GM12878 (cell line): ENCODE measurements around the gene RPRD1A. TPM values are rescaled to one million over a fixed set of nuclear protein-coding genes. Genes with fewer than 3 reads are reported as not detected.

Experiments used
- ATAC-seq: fragments of 200-7000 bp; cut with Tn5 transposase; 3 replicates; pipeline ENCODE4 v1.9.1; 2020; ENCODE audit warnings: mild to moderate bottlenecking, moderate library complexity
- BruUV-seq: library from RNA; stranded (reverse); fragments of 400-500 nt; replicated peaks from 2 replicates; lab custom pipeline; 2021; lab: Mats Ljungman, UMichigan
- CTCF ChIA-PET: fragments of 300-600 bp; sonication (Branson Sonifier 250); formaldehyde crosslinking; extraction: SDS; loops from one replicate; lab custom pipeline; 2021; ENCODE audit warnings: inconsistent platforms; lab: Yijun Ruan, JAX
- POLR2A ChIA-PET: fragments of 350-600 bp; formaldehyde crosslinking; extraction: SDS; loops from one replicate; lab custom pipeline; 2021; ENCODE audit warnings: inconsistent platforms; lab: Charles Lee
- RAD21 ChIA-PET: fragments of 300-600 bp; sonication (Branson Sonifier 250); formaldehyde crosslinking; loops from one replicate; lab custom pipeline; 2023; ENCODE audit warnings: antibody characterized with exemption; ENCODE audit not compliant: unreplicated experiment; lab: Charles Lee
- SMC1A ChIA-PET: fragments of 300-600 bp; sonication (Branson Sonifier 250); formaldehyde crosslinking; loops from one replicate; lab custom pipeline; 2023; ENCODE audit not compliant: unreplicated experiment, uncharacterized antibody; lab: Charles Lee
- DNase-seq: peaks from one replicate; pipeline ENCODE4 v3.0.0-alpha.2; 2011; ENCODE audit warnings: low read depth, low spot score
- FAIRE-seq: peaks from 3 replicates; lab custom pipeline; 2011; peaks lifted over from hg19 to GRCh38; lab: Jason Lieb, UNC
- H2AFZ ChIP-seq: 2 replicates; pipeline ENCODE4 v1.6.0; 2011; ENCODE audit warnings: low read depth, low read length, control low read depth; ENCODE audit not compliant: control insufficient read depth
- H3K27ac ChIP-seq: 2 replicates; pipeline ENCODE4 v1.5.1; 2011; ENCODE audit warnings: control low read depth; ENCODE audit not compliant: control insufficient read depth, insufficient read depth
- H3K27me3 ChIP-seq, 2 experiments: replicated peaks in 1 of 2; 2 replicates each; pipeline versions ENCODE4 v1.6.0 to v1.6.1; 2011; ENCODE audit warnings: low read length in 1 of 2; ENCODE audit not compliant: control insufficient read depth in 2 of 2, insufficient read depth in 2 of 2
- H3K36me3 ChIP-seq, 2 experiments: 2 replicates each; pipeline ENCODE4 v1.5.1; 2011; ENCODE audit warnings: low read length in 1 of 2; ENCODE audit not compliant: control insufficient read depth in 2 of 2, insufficient read depth in 2 of 2
- H3K4me1 ChIP-seq: 2 replicates; pipeline ENCODE4 v1.6.1; 2011; ENCODE audit warnings: mild to moderate bottlenecking, low read length, moderate library complexity, mixed read lengths; ENCODE audit not compliant: control insufficient read depth, insufficient read depth
- H3K4me2 ChIP-seq: 2 replicates; pipeline ENCODE4 v1.6.0; 2011; ENCODE audit warnings: control low read depth; ENCODE audit not compliant: control insufficient read depth, insufficient read depth
- H3K4me3 ChIP-seq: fragments of 200-600 bp; sonication (generic); 2 replicates; pipeline ENCODE4 v1.5.1; 2016
- H3K79me2 ChIP-seq: 2 replicates; pipeline ENCODE4 v1.6.0; 2011; ENCODE audit warnings: low read length; ENCODE audit not compliant: control insufficient read depth, insufficient read depth
- H3K9ac ChIP-seq: 2 replicates; pipeline ENCODE4 v1.8.0; 2011; ENCODE audit warnings: low read length, control low read depth, mixed read lengths; ENCODE audit not compliant: control insufficient read depth, insufficient read depth
- H3K9me3 ChIP-seq: replicated peaks from 3 replicates; pipeline ENCODE4 v1.5.1; 2011; ENCODE audit warnings: mild to moderate bottlenecking, low read length; ENCODE audit not compliant: control insufficient read depth, insufficient read depth
- H4K20me1 ChIP-seq: 2 replicates; pipeline ENCODE4 v1.6.0; 2011; ENCODE audit not compliant: control insufficient read depth, insufficient read depth
- MYB ChIP-seq: fragments of 150-350 bp; IDR thresholded peaks from 2 replicates; pipeline ENCODE4 v1.6.1; 2014; ENCODE audit warnings: mild to moderate bottlenecking, low read depth, low read length, borderline replicate concordance
- NR2F1 ChIP-seq: fragments of 450-650 bp; conservative IDR thresholded peaks from 2 replicates; pipeline ENCODE4 v1.6.1; 2017; ENCODE audit warnings: mild to moderate bottlenecking
- RAD51 ChIP-seq: fragments of 450-650 bp; IDR thresholded peaks from 2 replicates; pipeline ENCODE4 v1.6.1; 2016; ENCODE audit warnings: moderate library complexity, mild to moderate bottlenecking, inconsistent platforms
- TCF3 ChIP-seq: IDR thresholded peaks from 2 replicates; pipeline ENCODE4 v1.6.1; 2012; ENCODE audit warnings: low read depth, mild to moderate bottlenecking, low read length, borderline replicate concordance; ENCODE audit not compliant: insufficient read depth
- YY1 ChIP-seq: IDR thresholded peaks from 2 replicates; pipeline ENCODE4 v1.6.1; 2011; ENCODE audit warnings: low read depth, mild to moderate bottlenecking, low read length
- ZNF622 ChIP-seq: fragments of 450-650 bp; IDR thresholded peaks from 2 replicates; pipeline ENCODE4 v1.6.1; 2017; ENCODE audit warnings: mild to moderate bottlenecking, inconsistent platforms
- in situ Hi-C: fragments of 300-500 bp; cut with MboI; formaldehyde crosslinking; loops from 9 replicates; pipeline ENCODE4 v1.14.3; 2018; ENCODE audit warnings: mixed read lengths
- intact Hi-C: fragments of 100-400 bp; cut with micrococcal nuclease; formaldehyde crosslinking; loops from one replicate; pipeline ENCODE4 v1.14.2; 2022; ENCODE audit not compliant: unreplicated experiment
- polyA plus RNA-seq, 11 experiments: library from polyadenylated mRNA; depleted of rRNA in 4 of 11; unstranded in 6 of 11; stranded (reverse) in 5 of 11; fragments of >200 nt; fragmentation: Nextera tagmentation in 4 of 11; fragmentation: Illumina TruSeq in 1 of 11; extraction: Ambion mirVana in 4 of 11; extraction: Trizol in 1 of 11; gene quantifications; 1 replicate in 1 of 11; 2 replicates in 10 of 11; pipeline versions ENCODE4 v1.2.1 to v1.2.3, GENCODE V29; 2011 to 2016; ENCODE audit warnings: inconsistent platforms in 2 of 11, missing spikeins in 2 of 11, low read depth in 1 of 11
- total RNA-seq, 4 experiments: library from RNA; depleted of rRNA in 3 of 4; stranded (reverse); fragments of >200 nt in 3 of 4; fragmentation: Illumina TruSeq in 1 of 4; extraction: Trizol in 1 of 4; gene quantifications; 2 replicates each; pipeline versions ENCODE4 v1.2.1 to v1.2.3, GENCODE V29; 2013 to 2021
- TF ChIP-seq, protein P1 (sequence below): fragments of 450-650 bp; IDR thresholded peaks from 2 replicates; pipeline ENCODE4 v1.6.1; 2014; ENCODE audit warnings: mild to moderate bottlenecking
- TF ChIP-seq, protein P2 (sequence below): IDR thresholded peaks from 2 replicates; pipeline ENCODE4 v1.6.1; 2011; ENCODE audit warnings: borderline replicate concordance, low read depth, mild to moderate bottlenecking, moderate library complexity, mixed read lengths, low read length; ENCODE audit not compliant: insufficient read depth; ENCODE audit errors: extremely low read length
- TF ChIP-seq, protein P3 (sequence below): fragments of 450-650 bp; formaldehyde crosslinking; IDR thresholded peaks from 2 replicates; pipeline ENCODE4 v1.4.0; 2022; ENCODE audit warnings: mild to moderate bottlenecking, moderate library complexity
- TF ChIP-seq, protein P4 (sequence below): IDR thresholded peaks from 2 replicates; pipeline ENCODE4 v1.6.1; 2011; ENCODE audit warnings: low read depth, low read length, improper control_type of control experiment, borderline replicate concordance

The RPRD1A gene
- total and polyA plus RNA-seq, 10 of the 15 experiments (the other 5 are each of a cell fraction or from before 2014, with no cell fraction given): 16.2 to 66.2 (median 36.2) TPM

DNA sequence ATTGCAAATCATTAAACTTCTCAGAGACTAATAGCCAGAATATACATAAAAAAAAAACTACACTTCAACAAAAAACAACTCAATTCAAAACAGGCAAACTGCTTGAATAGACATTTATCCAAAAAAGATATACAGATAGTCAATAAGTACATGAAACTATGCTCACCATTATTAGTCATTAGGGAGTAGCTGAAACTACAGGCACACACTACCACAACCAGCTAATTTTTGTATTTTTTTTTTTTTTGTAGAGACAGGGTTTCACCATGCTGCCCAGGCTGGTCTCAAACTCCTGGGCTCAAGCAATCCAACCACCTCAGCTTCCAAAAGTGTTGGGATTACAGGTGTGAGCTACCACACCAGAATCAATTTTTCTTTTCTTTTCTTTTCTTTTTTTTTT lies 16.9 kb downstream of the RPRD1A start:
- no peak overlapping the region for H3K4me2 ChIP-seq
- H3K27me3 ChIP-seq: no peaks in the 10 kb centered on the region
- H3K4me3 ChIP-seq: no peak overlapping the region
- H3K36me3 ChIP-seq: no peaks in the 10 kb centered on the region; a peak in 1 of 4 replicates
- no peak for DNase-seq
- TF ChIP-seq, protein P1, sequence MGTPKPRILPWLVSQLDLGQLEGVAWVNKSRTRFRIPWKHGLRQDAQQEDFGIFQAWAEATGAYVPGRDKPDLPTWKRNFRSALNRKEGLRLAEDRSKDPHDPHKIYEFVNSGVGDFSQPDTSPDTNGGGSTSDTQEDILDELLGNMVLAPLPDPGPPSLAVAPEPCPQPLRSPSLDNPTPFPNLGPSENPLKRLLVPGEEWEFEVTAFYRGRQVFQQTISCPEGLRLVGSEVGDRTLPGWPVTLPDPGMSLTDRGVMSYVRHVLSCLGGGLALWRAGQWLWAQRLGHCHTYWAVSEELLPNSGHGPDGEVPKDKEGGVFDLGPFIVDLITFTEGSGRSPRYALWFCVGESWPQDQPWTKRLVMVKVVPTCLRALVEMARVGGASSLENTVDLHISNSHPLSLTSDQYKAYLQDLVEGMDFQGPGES: no peak
- TF ChIP-seq, protein P2, sequence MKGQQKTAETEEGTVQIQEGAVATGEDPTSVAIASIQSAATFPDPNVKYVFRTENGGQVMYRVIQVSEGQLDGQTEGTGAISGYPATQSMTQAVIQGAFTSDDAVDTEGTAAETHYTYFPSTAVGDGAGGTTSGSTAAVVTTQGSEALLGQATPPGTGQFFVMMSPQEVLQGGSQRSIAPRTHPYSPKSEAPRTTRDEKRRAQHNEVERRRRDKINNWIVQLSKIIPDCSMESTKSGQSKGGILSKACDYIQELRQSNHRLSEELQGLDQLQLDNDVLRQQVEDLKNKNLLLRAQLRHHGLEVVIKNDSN: no peak
- TF ChIP-seq RAD51 (no peak), ZNF622 (no peak), MYB (no peak), NR2F1 (no peak), TCF3 (no peak), YY1 (no peak)
- TF ChIP-seq, protein P3, sequence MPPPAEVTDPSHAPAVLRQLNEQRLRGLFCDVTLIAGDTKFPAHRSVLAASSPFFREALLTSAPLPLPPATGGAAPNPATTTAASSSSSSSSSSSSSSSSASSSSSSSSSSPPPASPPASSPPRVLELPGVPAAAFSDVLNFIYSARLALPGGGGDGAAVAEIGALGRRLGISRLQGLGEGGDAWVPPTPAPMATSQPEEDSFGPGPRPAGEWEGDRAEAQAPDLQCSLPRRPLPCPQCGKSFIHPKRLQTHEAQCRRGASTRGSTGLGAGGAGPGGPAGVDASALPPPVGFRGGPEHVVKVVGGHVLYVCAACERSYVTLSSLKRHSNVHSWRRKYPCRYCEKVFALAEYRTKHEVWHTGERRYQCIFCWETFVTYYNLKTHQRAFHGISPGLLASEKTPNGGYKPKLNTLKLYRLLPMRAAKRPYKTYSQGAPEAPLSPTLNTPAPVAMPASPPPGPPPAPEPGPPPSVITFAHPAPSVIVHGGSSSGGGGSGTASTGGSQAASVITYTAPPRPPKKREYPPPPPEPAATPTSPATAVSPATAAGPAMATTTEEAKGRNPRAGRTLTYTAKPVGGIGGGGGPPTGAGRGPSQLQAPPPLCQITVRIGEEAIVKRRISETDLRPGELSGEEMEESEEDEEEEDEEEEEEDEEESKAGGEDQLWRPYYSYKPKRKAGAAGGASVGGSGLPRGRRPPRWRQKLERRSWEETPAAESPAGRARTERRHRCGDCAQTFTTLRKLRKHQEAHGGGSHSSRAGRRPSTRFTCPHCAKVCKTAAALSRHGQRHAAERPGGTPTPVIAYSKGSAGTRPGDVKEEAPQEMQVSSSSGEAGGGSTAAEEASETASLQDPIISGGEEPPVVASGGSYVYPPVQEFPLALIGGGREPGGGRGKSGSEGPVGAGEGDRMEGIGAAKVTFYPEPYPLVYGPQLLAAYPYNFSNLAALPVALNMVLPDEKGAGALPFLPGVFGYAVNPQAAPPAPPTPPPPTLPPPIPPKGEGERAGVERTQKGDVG: no peak
- TF ChIP-seq, protein P4, sequence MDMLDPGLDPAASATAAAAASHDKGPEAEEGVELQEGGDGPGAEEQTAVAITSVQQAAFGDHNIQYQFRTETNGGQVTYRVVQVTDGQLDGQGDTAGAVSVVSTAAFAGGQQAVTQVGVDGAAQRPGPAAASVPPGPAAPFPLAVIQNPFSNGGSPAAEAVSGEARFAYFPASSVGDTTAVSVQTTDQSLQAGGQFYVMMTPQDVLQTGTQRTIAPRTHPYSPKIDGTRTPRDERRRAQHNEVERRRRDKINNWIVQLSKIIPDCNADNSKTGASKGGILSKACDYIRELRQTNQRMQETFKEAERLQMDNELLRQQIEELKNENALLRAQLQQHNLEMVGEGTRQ: no peak
- TF ChIP-seq, all 136 proteins: peak for 0
- ChIA-PET CTCF (no interaction called here), RAD21 (no interaction called here), SMC1A (no interaction called here), POLR2A (no interaction called here)
- Histone ChIP-seq H2AFZ (no peak overlapping the region), H3K79me2 (peaks cover 63% of the 10 kb centered on the region), H3K4me1 (no peaks in the 10 kb centered on the region; the same call in 1 of the 2 replicates), H4K20me1 (no peaks in the 10 kb centered on the region; the same call in 1 of the 2 replicates), H3K27ac (no peak overlapping the region), H3K9ac (no peak overlapping the region), H3K9me3 (peaks cover 6% of the 10 kb centered on the region)
- peak; percentile 53 for ATAC-seq
- in situ Hi-C loops: no loop called here
- no TSS peak for BruUV-seq
- FAIRE-seq: no peak
- intact Hi-C loops: no loop called here
